ENCODE data around the gene BGLAP. TPM values are rescaled to one million over a fixed set of nuclear protein-coding genes. Genes with fewer than 3 reads are reported as not detected.

Gene BGLAP
- total RNA-seq = 0.59 TPM in 1 of 2 replicates, not detected in the other

DNA sequence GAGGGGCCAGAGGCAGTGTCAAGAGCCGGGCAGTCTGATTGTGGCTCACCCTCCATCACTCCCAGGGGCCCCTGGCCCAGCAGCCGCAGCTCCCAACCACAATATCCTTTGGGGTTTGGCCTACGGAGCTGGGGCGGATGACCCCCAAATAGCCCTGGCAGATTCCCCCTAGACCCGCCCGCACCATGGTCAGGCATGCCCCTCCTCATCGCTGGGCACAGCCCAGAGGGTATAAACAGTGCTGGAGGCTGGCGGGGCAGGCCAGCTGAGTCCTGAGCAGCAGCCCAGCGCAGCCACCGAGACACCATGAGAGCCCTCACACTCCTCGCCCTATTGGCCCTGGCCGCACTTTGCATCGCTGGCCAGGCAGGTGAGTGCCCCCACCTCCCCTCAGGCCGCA is at the start of gene BGLAP:
Gene BGLAP, plus strand, starts transcription at position 259 of the 400 bp plus-strand sequence. Its CDS starts 48 bp downstream, at position 307.

DNA sequence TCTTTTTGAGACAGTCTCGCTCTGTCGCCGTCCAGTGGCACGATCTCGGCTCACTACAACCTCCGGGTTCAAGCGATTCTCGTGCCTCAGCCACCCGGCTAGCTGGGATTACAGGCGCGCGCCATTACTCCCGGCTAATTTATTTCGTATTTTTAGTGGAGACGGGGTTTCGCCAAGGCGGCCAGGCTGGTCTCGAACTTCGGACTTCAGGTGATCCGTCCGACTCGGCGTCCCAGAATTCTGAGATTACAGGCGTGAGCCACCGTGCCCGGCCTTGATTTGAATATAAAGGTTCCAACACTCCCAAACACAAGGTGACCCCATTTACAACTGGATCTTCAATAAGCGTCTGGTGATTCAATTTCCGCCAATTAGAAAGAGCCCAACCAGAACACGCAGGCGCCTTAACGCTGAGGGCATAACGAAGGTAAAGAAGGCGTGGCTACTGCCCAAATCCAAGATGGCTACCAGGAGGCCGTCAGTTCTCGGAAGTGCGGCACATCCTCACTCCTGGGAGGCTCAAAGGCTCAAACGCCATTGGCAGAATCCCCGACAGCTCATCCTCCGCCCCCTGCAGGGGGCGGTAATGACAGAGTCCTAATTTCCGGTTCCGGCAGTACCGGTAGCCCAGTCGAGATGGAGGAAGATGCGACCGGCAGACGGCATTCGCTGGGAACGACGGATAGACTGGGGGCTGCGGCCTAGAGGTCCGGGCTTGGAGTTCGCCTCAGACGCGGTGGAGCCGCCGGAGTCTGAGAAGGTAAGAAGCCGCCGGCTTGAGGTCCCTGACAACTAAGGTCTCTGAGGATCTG is 48.3 kb upstream of the BGLAP start, which contains the start of gene SLC25A44:
Gene SLC25A44, plus strand, starts transcription at position 617 of the 812 bp plus-strand sequence. CDS start 5,744 bp downstream, outside the sequence.

DNA sequence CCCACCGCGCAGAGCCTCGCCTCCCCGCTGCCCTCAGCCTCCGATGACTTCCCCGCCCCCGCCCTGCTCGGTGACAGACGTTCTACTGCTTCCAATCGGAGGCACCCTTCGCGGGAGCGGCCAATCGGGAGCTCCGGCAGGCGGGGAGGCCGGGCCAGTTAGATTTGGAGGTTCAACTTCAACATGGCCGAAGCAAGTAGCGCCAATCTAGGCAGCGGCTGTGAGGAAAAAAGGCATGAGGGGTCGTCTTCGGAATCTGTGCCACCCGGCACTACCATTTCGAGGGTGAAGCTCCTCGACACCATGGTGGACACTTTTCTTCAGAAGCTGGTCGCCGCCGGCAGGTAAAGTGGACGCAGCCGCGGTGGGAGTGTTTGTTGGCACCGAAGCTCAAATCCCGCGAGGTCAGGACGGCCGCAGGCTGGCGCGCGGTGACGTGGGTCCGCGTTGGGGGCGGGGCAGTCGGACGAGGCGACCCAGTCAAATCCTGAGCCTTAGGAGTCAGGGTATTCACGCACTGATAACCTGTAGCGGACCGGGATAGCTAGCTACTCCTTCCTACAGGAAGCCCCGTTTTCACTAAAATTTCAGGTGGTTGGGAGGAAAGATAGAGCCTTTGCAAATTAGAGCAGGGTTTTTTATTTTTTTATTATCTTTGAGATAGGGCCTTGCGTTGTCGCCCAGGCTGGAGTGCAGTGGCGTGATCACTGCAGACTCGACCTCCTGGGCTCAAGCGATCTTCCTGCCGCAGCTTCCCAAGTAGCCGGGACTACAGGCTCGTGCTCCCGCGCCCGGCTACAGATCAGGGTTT is 28.9 kb upstream of the BGLAP start, which contains the start of gene PMF1:
Gene PMF1, plus strand, starts transcription at position 175 of the 811 bp plus-strand sequence. Its CDS starts 9 bp downstream, at position 184.

DNA sequence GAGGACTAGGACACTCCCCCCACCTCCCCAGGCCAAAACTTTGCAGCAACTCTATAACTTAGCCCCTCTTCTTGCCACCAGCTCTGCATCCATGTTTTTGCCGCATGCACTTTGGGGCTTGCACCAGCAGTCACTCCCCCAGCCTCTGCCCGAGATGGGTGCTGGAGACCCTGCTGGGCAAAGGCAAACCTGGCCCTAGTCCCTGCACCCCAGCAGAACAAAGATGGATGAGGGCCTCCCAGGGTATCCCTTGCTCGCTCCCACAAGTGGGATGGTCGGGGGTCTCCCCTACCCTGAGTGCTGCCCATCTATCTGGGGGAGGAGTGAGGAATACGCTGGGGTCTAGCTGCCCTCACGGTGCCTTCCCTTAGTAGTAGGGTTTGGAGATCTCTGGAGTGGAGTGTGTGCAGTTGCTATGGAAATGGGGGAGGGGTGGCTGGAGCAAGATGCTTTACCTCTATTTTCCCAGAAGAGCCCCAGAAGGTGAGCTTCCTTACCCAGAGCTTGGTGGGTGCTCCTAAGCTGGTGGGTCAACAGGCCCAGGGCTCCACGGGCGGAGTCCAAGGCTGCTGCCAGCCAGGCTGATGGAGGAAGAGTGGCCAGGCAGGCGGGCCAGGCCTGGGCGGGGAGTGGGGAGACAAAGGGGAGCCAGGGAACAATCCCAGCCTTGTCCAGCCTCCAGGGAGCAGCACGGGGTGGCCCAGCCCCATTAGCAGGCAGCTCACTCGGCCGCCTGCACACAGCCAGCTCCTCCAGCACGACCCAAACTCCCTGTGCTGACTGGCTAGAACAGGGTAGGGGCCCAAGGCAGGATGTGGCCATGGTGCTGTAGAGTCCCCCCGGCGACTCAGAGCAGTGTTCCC is 5.7 kb downstream of the BGLAP start, which contains the start of gene PAQR6:
Gene PAQR6, minus strand, starts transcription at position 597 of the 863 bp plus-strand sequence. CDS start 1,325 bp downstream, outside the sequence.

GRCh38 chr1:156282479-156283222 is 40.7 kb downstream of the BGLAP start, which contains the start of gene SMG5:
SMG5 (minus strand) TSS chr1:156282825; CDS start chr1:156282680, 145 bp downstream.

GRCh38 chr1:156284112-156284511 is 42.1 kb downstream of the BGLAP start, which contains the start of gene TMEM79:
TMEM79 (plus strand) TSS chr1:156284325; CDS start chr1:156285227, 902 bp downstream.

Other genes starting within 250 kb of the BGLAP start
- gene SSR2, start 221.2 kb upstream of the BGLAP start, total RNA-seq = 460 and 537 TPM in 2 replicates
- gene UBQLN4, start 188.4 kb upstream of the BGLAP start, total RNA-seq = 9.1 and 13.3 TPM in 2 replicates
- gene LAMTOR2, start 187.4 kb upstream of the BGLAP start, total RNA-seq = 69.9 and 81.7 TPM in 2 replicates
- not detected in 2 replicates for gene RAB25, start 181.0 kb upstream of the BGLAP start, total RNA-seq
- 0.62 and 3.9 TPM in 2 replicates for gene MEX3A, start 159.7 kb upstream of the BGLAP start, total RNA-seq
- 816 and 907 TPM in 2 replicates for gene LMNA, start 127.5 kb upstream of the BGLAP start, total RNA-seq
- gene SEMA4A, start 88.6 kb upstream of the BGLAP start, total RNA-seq = 1.8 TPM in 1 of 2 replicates, not detected in the other
- 12.4 and 13.0 TPM in 2 replicates for gene SLC25A44, start 48.1 kb upstream of the BGLAP start, total RNA-seq
- gene PMF1, start 29.2 kb upstream of the BGLAP start, total RNA-seq = 28.0 and 38.6 TPM in 2 replicates
- 0.37 TPM in 1 of 2 replicates, not detected in the other for gene PAQR6, start 5.9 kb downstream of the BGLAP start, total RNA-seq
- gene SMG5, start 40.6 kb downstream of the BGLAP start, total RNA-seq = 24.6 TPM in 2 replicates
- 1.1 and 2.1 TPM in 2 replicates for gene TMEM79, start 42.1 kb downstream of the BGLAP start, total RNA-seq
- 87.1 and 87.4 TPM in 2 replicates for gene GLMP, start 53.5 kb downstream of the BGLAP start, total RNA-seq
- not detected in 2 replicates for gene VHLL, start 57.1 kb downstream of the BGLAP start, total RNA-seq
- 189 and 190 TPM in 2 replicates for gene CCT3, start 96.1 kb downstream of the BGLAP start, total RNA-seq
- 0.62 TPM in 1 of 2 replicates, not detected in the other for gene TSACC, start 96.3 kb downstream of the BGLAP start, total RNA-seq
- gene RHBG, start 127.0 kb downstream of the BGLAP start, total RNA-seq = 0.10 TPM in 1 of 2 replicates, not detected in the other